ENCODE results near the gene DMAP1. TPM values are rescaled to one million over a fixed set of nuclear protein-coding genes. Genes with fewer than 3 reads are reported as not detected.

Gene DMAP1
- total RNA-seq, 1 donor from 2014 or later: 82.0 TPM

GRCh38 chr1:44235808-44236207 is 22.5 kb downstream of the DMAP1 start:
- H3K4me1 Mint-ChIP-seq (ENCODE audit: low read depth): peaks cover 29% of the 10 kb centered on the region
- no peak overlapping the region for H3K27ac Mint-ChIP-seq
- no peaks in the 10 kb centered on the region for H3K27me3 Mint-ChIP-seq

DNA sequence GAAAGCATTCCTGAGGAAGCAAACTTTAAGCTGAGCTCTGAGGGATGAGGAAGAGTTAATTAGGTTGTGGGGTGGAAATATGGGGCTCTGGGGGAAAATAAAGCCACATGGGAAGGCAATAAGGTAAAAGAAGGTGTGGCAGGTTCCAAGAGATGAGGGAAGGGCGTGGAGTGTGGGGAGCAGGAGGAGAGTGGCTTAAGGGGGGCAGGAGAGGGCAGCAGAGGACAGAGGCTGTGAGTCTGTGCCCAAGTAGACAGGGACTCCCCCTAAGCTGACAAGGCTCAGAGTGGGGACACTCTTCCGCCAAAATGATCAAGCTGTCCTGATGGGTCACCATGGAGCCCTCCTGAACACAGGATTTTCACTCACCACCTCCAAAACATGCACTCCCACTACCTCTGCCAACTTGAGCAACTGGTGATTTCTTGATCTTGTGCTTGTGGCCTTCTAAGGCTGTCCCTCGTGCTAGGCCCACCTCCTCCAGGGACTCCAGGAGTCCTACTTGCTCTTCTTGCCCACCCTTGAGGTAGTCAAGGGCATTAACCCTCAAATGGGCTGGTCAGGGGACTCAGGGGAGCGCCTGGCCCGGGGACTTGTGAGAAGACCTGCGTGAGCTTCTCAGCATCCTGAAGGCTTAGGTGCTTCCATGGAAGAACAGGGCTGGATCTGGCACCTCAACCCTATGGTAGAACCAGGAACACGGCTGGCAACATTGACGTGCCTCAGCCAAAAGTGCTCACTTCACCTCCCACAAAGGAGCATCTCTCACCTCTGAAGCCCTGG is 23.4 kb downstream of the DMAP1 start:
- Mint-ChIP-seq H3K27ac (no peak overlapping the region), H3K27me3 (no peaks in the 10 kb centered on the region)
- no peak for DNase-seq (ENCODE audit: low spot score, unreplicated experiment)

More at GRCh38 chr1:44235808-44236207, 22.5 kb downstream of the DMAP1 start:
- no peaks in the 10 kb centered on the region for H3K9me3 Mint-ChIP-seq (ENCODE audit: low read depth)
- peaks cover 9% of the 10 kb centered on the region for H3K36me3 Mint-ChIP-seq (ENCODE audit: insufficient read depth)
- H3K4me3 Mint-ChIP-seq (ENCODE audit: low read depth): no peak overlapping the region
- DNase-seq (ENCODE audit: low spot score, unreplicated experiment): no peak
- no peak for TF ChIP-seq CTCF (IDR thresholded peaks at IDR 0.05; ENCODE audit: unreplicated experiment)

DNA sequence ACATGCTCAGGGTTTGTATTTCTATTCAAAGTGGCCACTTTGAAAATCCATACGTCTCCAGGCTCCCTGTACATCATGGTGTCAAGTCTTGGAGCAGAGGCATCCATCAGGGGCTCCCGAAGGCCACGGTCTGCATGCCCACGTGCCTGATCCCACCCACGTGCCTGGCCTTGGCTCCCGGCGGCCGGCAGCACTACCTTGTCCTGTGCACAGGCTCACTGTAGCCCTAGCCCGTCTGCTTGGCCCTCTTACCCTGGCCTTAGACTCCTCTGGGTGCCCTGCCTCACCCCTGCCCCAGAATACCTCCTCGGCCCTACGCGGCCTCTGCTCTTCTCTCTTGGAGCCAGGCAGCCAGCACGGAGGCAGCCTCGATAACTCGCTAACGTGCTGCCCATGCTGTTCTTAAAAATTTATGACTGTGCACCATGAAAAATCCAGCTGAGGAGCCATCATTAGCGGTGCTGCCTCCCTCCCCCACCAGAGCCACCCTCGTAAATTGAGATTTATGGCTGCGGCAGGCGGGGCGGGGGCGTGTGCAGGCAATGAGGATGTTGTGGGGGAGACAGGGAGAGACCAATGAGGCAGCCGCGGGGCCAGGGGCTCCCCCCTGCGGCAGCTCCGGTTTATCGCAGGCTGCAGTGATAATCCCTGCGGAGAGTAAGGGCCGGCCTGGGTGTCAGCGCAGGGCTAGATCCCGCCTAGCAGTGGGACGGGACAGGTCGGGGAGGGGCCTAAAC is 24.6 kb downstream of the DMAP1 start:
- peaks cover 42% of the 10 kb centered on the region for H3K4me1 Mint-ChIP-seq (ENCODE audit: low read depth)
- H3K4me3 Mint-ChIP-seq (ENCODE audit: low read depth): no peak overlapping the region
- H3K36me3 Mint-ChIP-seq (ENCODE audit: insufficient read depth): peaks cover 10% of the 10 kb centered on the region
- peak overlapping the region; percentile 77 for H3K27ac Mint-ChIP-seq
- H3K27me3 Mint-ChIP-seq: no peaks in the 10 kb centered on the region
- TF ChIP-seq CTCF (IDR thresholded peaks at IDR 0.05; ENCODE audit: unreplicated experiment): peak; percentile 73
- no peaks in the 10 kb centered on the region for H3K9me3 Mint-ChIP-seq (ENCODE audit: low read depth)
- DNase-seq (ENCODE audit: low spot score, unreplicated experiment): peak; percentile 48

More for the DNA sequence above, 23.4 kb downstream of the DMAP1 start:
- H3K9me3 Mint-ChIP-seq (ENCODE audit: low read depth): no peaks in the 10 kb centered on the region
- no peak for TF ChIP-seq CTCF (IDR thresholded peaks at IDR 0.05; ENCODE audit: unreplicated experiment)
- peaks cover 9% of the 10 kb centered on the region for H3K36me3 Mint-ChIP-seq (ENCODE audit: insufficient read depth)
- H3K4me3 Mint-ChIP-seq (ENCODE audit: low read depth): no peak overlapping the region
- peaks cover 38% of the 10 kb centered on the region for H3K4me1 Mint-ChIP-seq (ENCODE audit: low read depth)

- no peak for TF ChIP-seq CTCF (IDR thresholded peaks at IDR 0.05; ENCODE audit: unreplicated experiment)
- DNase-seq (ENCODE audit: low spot score, unreplicated experiment): no peak
- Mint-ChIP-seq H3K9me3 (ENCODE audit: low read depth) (no peaks in the 10 kb centered on the region), H3K36me3 (ENCODE audit: insufficient read depth) (peaks cover 7% of the 10 kb centered on the region), H3K4me1 (ENCODE audit: low read depth) (peaks cover 35% of the 10 kb centered on the region), H3K27ac (no peak overlapping the region), H3K4me3 (ENCODE audit: low read depth) (no peak overlapping the region), H3K27me3 (no peaks in the 10 kb centered on the region)
These were observed 25.4 kb downstream of the DMAP1 start for GRCh38 chr1:44238660-44239059.

DNA sequence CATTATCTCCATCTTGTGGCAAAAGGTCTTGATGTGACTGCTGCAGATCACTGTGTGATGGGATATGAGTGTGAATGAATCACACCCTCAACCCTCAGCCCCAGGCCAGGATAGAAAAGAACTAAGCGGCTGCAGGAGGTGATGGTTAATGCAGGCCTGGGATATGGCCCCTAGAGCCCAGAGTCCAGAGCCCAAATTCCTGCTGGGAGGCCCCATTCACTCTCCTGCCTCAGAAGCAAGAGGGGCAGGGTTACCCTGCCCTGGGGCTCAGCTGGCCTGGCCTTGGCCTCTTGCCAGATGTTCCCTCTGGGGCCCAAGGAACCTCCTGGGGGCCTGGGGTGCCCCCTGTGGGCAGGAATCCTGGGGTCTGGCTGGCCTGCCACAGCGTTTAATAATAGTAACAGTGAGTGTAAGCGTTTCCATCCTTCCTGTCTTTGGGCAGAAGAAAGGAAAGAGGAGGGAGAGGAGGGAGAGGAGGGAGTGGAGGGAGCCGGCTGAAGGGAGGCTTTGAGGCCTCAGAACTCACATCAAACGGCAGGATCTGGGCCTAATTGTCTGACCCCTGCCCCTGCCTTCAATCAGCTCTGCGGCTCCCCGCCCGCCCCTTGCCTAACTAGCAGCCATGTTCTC is 26.2 kb downstream of the DMAP1 start:
- no peaks in the 10 kb centered on the region for H3K9me3 Mint-ChIP-seq (ENCODE audit: low read depth)
- no peaks in the 10 kb centered on the region for H3K27me3 Mint-ChIP-seq
- H3K36me3 Mint-ChIP-seq (ENCODE audit: insufficient read depth): peaks cover 8% of the 10 kb centered on the region
- peak; percentile 23 for TF ChIP-seq CTCF (IDR thresholded peaks at IDR 0.05; ENCODE audit: unreplicated experiment)
- H3K4me3 Mint-ChIP-seq (ENCODE audit: low read depth): no peak overlapping the region
- no peak overlapping the region for H3K27ac Mint-ChIP-seq
- DNase-seq (ENCODE audit: low spot score, unreplicated experiment): no peak
- peaks cover 31% of the 10 kb centered on the region for H3K4me1 Mint-ChIP-seq (ENCODE audit: low read depth)

All from progenitor cell of endocrine pancreas (in vitro differentiated cells).